Activated naive CD4-positive, alpha-beta T cell treated with anti-CD3 and anti-CD28 coated beads, Interleukin-2, amount 50 U/mL, for 24 hours (primary cell): Measurements from ENCODE around the gene GRM8.

ENCODE experiments used
- H3K27ac Mint-ChIP-seq: one replicate; pipeline ENCODE4 v1.8.0; 2021; ENCODE audit warnings: mild to moderate bottlenecking, mixed read lengths
- H3K27me3 Mint-ChIP-seq: one replicate; pipeline ENCODE4 v1.8.0; 2021; ENCODE audit warnings: mixed read lengths
- H3K36me3 Mint-ChIP-seq: one replicate; pipeline ENCODE4 v1.8.0; 2021; ENCODE audit warnings: mixed read lengths
- H3K4me1 Mint-ChIP-seq: one replicate; pipeline ENCODE4 v1.8.0; 2021; ENCODE audit warnings: mixed read lengths
- H3K4me3 Mint-ChIP-seq: one replicate; pipeline ENCODE4 v1.8.0; 2021; ENCODE audit warnings: mild to moderate bottlenecking, mixed read lengths
- H3K9me3 Mint-ChIP-seq: one replicate; pipeline ENCODE4 v1.8.0; 2021; ENCODE audit warnings: mixed read lengths

The GRM8 gene

GRCh38 chr7:126805351-126805750, 447.4 kb downstream of the GRM8 start:
- Mint-ChIP-seq H3K27me3 (peaks cover 8% of the 10 kb centered on the region), H3K4me3 (no peak overlapping the region), H3K9me3 (no peaks in the 10 kb centered on the region), H3K36me3 (no peaks in the 10 kb centered on the region), H3K27ac (no peak overlapping the region), H3K4me1 (no peaks in the 10 kb centered on the region)

GRCh38 chr7:126804604-126805003, 448.1 kb downstream of the GRM8 start:
- Mint-ChIP-seq H3K9me3 (no peaks in the 10 kb centered on the region), H3K27ac (no peak overlapping the region), H3K27me3 (peaks cover 8% of the 10 kb centered on the region), H3K36me3 (no peaks in the 10 kb centered on the region), H3K4me3 (no peak overlapping the region), H3K4me1 (no peaks in the 10 kb centered on the region)

GRCh38 chr7:126803990-126804389, 448.8 kb downstream of the GRM8 start:
- Mint-ChIP-seq H3K27ac (no peak overlapping the region), H3K4me1 (no peaks in the 10 kb centered on the region), H3K9me3 (no peaks in the 10 kb centered on the region), H3K36me3 (no peaks in the 10 kb centered on the region), H3K27me3 (peaks cover 8% of the 10 kb centered on the region), H3K4me3 (no peak overlapping the region)

GRCh38 chr7:126803060-126803665, 449.6 kb downstream of the GRM8 start:
- Mint-ChIP-seq H3K27ac (no peak overlapping the region), H3K4me1 (no peaks in the 10 kb centered on the region), H3K4me3 (no peak overlapping the region), H3K36me3 (no peaks in the 10 kb centered on the region), H3K27me3 (peaks cover 8% of the 10 kb centered on the region), H3K9me3 (no peaks in the 10 kb centered on the region)

GRCh38 chr7:126801733-126802132, 451.0 kb downstream of the GRM8 start:
- Mint-ChIP-seq H3K9me3 (no peaks in the 10 kb centered on the region), H3K27me3 (peaks cover 4% of the 10 kb centered on the region), H3K27ac (no peak overlapping the region), H3K4me1 (no peaks in the 10 kb centered on the region), H3K4me3 (no peak overlapping the region), H3K36me3 (no peaks in the 10 kb centered on the region)

GRCh38 chr7:126799541-126799940, 453.2 kb downstream of the GRM8 start:
- Mint-ChIP-seq H3K9me3 (no peaks in the 10 kb centered on the region), H3K36me3 (no peaks in the 10 kb centered on the region), H3K27ac (no peak overlapping the region), H3K4me1 (no peaks in the 10 kb centered on the region), H3K27me3 (peaks cover 4% of the 10 kb centered on the region), H3K4me3 (no peak overlapping the region)

- H3K4me1 Mint-ChIP-seq, result no peaks in the 10 kb centered on the region
- H3K4me3 Mint-ChIP-seq, result no peak overlapping the region
- H3K27ac Mint-ChIP-seq, result no peak overlapping the region
- H3K27me3 Mint-ChIP-seq, result peaks cover 1% of the 10 kb centered on the region
- H3K36me3 Mint-ChIP-seq, result no peaks in the 10 kb centered on the region
- H3K9me3 Mint-ChIP-seq, result no peaks in the 10 kb centered on the region
Measured at GRCh38 chr7:126792521-126792920, 460.2 kb downstream of the GRM8 start.

- Mint-ChIP-seq H3K27ac (no peak overlapping the region), H3K4me1 (no peaks in the 10 kb centered on the region), H3K4me3 (no peak overlapping the region), H3K27me3 (peaks cover 1% of the 10 kb centered on the region), H3K9me3 (no peaks in the 10 kb centered on the region), H3K36me3 (no peaks in the 10 kb centered on the region)
Measured at GRCh38 chr7:126791306-126791705, 461.4 kb downstream of the GRM8 start.

- Mint-ChIP-seq H3K27ac (no peak overlapping the region), H3K4me3 (no peak overlapping the region), H3K27me3 (no peaks in the 10 kb centered on the region), H3K36me3 (no peaks in the 10 kb centered on the region), H3K4me1 (no peaks in the 10 kb centered on the region), H3K9me3 (no peaks in the 10 kb centered on the region)
Measured at GRCh38 chr7:126790763-126791162, 462.0 kb downstream of the GRM8 start.

GRCh38 chr7:126783613-126784012, 469.1 kb downstream of the GRM8 start:
- Mint-ChIP-seq H3K27me3 (peaks cover 1% of the 10 kb centered on the region), H3K4me3 (no peak overlapping the region), H3K9me3 (no peaks in the 10 kb centered on the region), H3K27ac (no peak overlapping the region), H3K4me1 (no peaks in the 10 kb centered on the region), H3K36me3 (no peaks in the 10 kb centered on the region)

- H3K36me3 Mint-ChIP-seq, result no peaks in the 10 kb centered on the region
- peaks cover 2% of the 10 kb centered on the region for H3K27me3 Mint-ChIP-seq
- no peaks in the 10 kb centered on the region for H3K9me3 Mint-ChIP-seq
- H3K4me3 Mint-ChIP-seq, result no peak overlapping the region
- no peaks in the 10 kb centered on the region for H3K4me1 Mint-ChIP-seq
- no peak overlapping the region for H3K27ac Mint-ChIP-seq
Measured at GRCh38 chr7:126780993-126781392, 471.7 kb downstream of the GRM8 start.

- no peaks in the 10 kb centered on the region for H3K9me3 Mint-ChIP-seq
- no peaks in the 10 kb centered on the region for H3K4me1 Mint-ChIP-seq
Measured at GRCh38 chr7:126778101-126778500, 474.6 kb downstream of the GRM8 start.

GRCh38 chr7:126776498-126776897, 476.2 kb downstream of the GRM8 start:
- H3K27ac Mint-ChIP-seq, result no peak overlapping the region
- no peaks in the 10 kb centered on the region for H3K36me3 Mint-ChIP-seq
- H3K27me3 Mint-ChIP-seq, result peaks cover 4% of the 10 kb centered on the region
- H3K9me3 Mint-ChIP-seq, result no peaks in the 10 kb centered on the region
- H3K4me1 Mint-ChIP-seq, result no peaks in the 10 kb centered on the region
- no peak overlapping the region for H3K4me3 Mint-ChIP-seq

More at GRCh38 chr7:126778101-126778500, 474.6 kb downstream of the GRM8 start:
- Mint-ChIP-seq H3K27me3 (peaks cover 1% of the 10 kb centered on the region), H3K27ac (no peak overlapping the region), H3K4me3 (no peak overlapping the region), H3K36me3 (no peaks in the 10 kb centered on the region)

- H3K27me3 Mint-ChIP-seq, result peaks cover 4% of the 10 kb centered on the region
- H3K4me1 Mint-ChIP-seq, result no peaks in the 10 kb centered on the region
- H3K9me3 Mint-ChIP-seq, result no peaks in the 10 kb centered on the region
- no peak overlapping the region for H3K4me3 Mint-ChIP-seq
- no peak overlapping the region for H3K27ac Mint-ChIP-seq
- no peaks in the 10 kb centered on the region for H3K36me3 Mint-ChIP-seq
Measured at GRCh38 chr7:126774077-126774476, 478.7 kb downstream of the GRM8 start.

GRCh38 chr7:126768836-126769235, 483.9 kb downstream of the GRM8 start:
- peaks cover 3% of the 10 kb centered on the region for H3K27me3 Mint-ChIP-seq
- H3K4me3 Mint-ChIP-seq, result no peak overlapping the region
- H3K9me3 Mint-ChIP-seq, result no peaks in the 10 kb centered on the region
- H3K27ac Mint-ChIP-seq, result no peak overlapping the region
- H3K4me1 Mint-ChIP-seq, result no peaks in the 10 kb centered on the region
- no peaks in the 10 kb centered on the region for H3K36me3 Mint-ChIP-seq

GRCh38 chr7:126760914-126761577, 491.7 kb downstream of the GRM8 start:
- H3K4me3 Mint-ChIP-seq, result no peak overlapping the region
- H3K36me3 Mint-ChIP-seq, result no peaks in the 10 kb centered on the region
- H3K27me3 Mint-ChIP-seq, result no peaks in the 10 kb centered on the region
- H3K27ac Mint-ChIP-seq, result no peak overlapping the region
- H3K9me3 Mint-ChIP-seq, result no peaks in the 10 kb centered on the region
- H3K4me1 Mint-ChIP-seq, result no peaks in the 10 kb centered on the region

- no peak overlapping the region for H3K27ac Mint-ChIP-seq
- no peak overlapping the region for H3K4me3 Mint-ChIP-seq
- H3K4me1 Mint-ChIP-seq, result no peaks in the 10 kb centered on the region
- H3K36me3 Mint-ChIP-seq, result no peaks in the 10 kb centered on the region
- H3K9me3 Mint-ChIP-seq, result no peaks in the 10 kb centered on the region
- H3K27me3 Mint-ChIP-seq, result no peaks in the 10 kb centered on the region
Measured at GRCh38 chr7:126755381-126755780, 497.4 kb downstream of the GRM8 start.
